T-helper 1 cell treated with Interleukin-12 subunit alpha and Interleukin-12 subunit beta and Interleukin-4 antibody, amounts not matched to agents 30 μg/mL and 1 μg/mL, for 36 hours (primary cell): ENCODE measurements around the gene CNPY1.
A peak's percentile ranks its signal among the peaks of the same experiment; 100 is the strongest.

ENCODE experiments used
- H3K27ac Mint-ChIP-seq: one replicate; pipeline ENCODE4 v1.8.0; 2021; ENCODE audit warnings: mild to moderate bottlenecking, mixed read lengths
- H3K27me3 Mint-ChIP-seq: one replicate; pipeline ENCODE4 v1.8.0; 2021; ENCODE audit warnings: low read depth, mixed read lengths
- H3K36me3 Mint-ChIP-seq: one replicate; pipeline ENCODE4 v1.8.0; 2021; ENCODE audit warnings: low read depth, mixed read lengths
- H3K4me1 Mint-ChIP-seq: one replicate; pipeline ENCODE4 v1.8.0; 2021; ENCODE audit warnings: low read depth, mixed read lengths
- H3K4me3 Mint-ChIP-seq: one replicate; pipeline ENCODE4 v1.8.0; 2021; ENCODE audit warnings: mild to moderate bottlenecking, moderate library complexity, mixed read lengths
- H3K9me3 Mint-ChIP-seq: one replicate; pipeline ENCODE4 v1.8.0; 2021; ENCODE audit warnings: mixed read lengths

The CNPY1 gene

DNA sequence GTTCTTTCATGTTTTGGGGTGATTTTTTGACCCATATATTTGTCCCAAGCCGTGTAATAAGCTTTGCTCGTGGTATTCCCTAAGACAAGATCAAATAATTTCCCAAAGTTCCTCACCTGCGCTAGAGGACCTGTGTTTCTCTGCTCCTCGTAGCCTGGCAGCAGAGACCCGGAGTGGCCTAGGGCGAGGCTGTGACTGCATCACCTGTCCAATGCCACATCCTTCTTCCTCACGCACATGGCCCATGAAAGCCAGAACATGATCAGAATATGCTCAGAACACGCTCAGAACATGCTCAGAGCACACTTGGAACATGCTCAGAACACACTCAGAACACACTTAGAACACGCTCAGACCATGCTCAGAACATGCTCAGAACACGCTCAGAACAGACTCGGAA lies 64.6 kb downstream of the CNPY1 start:
- Mint-ChIP-seq H3K27me3 (peaks cover 40% of the 10 kb centered on the region), H3K36me3 (peaks cover 4% of the 10 kb centered on the region), H3K4me1 (peaks cover 9% of the 10 kb centered on the region), H3K9me3 (peaks cover 10% of the 10 kb centered on the region), H3K27ac (no peak overlapping the region), H3K4me3 (no peak overlapping the region)

DNA sequence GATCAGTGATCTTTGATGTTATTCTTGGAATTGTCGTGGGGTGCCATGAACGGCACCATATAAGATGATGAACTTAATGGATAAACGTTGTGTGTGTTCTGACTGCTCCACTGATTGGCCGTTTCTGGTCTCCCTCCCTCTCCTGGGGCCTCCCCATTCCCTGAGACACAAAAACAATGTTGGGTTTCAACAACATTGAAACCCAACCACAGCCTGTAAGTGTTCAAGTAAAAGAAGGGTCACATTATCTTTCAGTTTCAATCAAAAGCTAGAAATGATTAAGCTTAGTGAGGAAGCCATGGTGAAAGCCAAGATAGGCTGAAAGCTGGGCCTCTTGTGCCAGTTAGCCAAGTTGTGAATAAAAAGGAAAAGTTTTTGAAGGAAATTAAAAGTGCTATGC lies 68.9 kb downstream of the CNPY1 start:
- Mint-ChIP-seq H3K4me1 (peaks cover 11% of the 10 kb centered on the region), H3K36me3 (peaks cover 4% of the 10 kb centered on the region), H3K4me3 (peak overlapping the region; percentile 21), H3K27ac (peak overlapping the region; percentile 52), H3K27me3 (peaks cover 68% of the 10 kb centered on the region), H3K9me3 (peaks cover 10% of the 10 kb centered on the region)

DNA sequence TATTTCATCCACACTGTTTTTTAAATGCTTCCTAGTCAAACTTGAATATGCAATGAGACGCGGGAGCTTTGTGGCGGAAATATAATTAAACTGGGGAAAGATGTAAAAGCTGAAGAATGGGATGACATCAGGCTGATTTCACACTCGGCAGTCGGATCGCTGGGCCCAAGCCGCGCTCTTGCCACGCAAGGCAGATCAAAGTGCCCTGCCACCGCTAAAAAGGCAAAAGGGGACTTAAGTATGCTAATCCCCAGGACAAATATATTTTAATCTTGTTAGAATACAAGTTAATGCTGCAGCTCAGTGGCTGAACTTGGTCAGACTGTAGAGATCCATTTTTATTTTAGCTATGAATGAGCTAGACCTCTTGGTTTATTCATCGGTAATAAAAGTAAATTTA lies 74.6 kb downstream of the CNPY1 start:
- no peaks in the 10 kb centered on the region for H3K9me3 Mint-ChIP-seq
- H3K27me3 Mint-ChIP-seq: peaks cover 89% of the 10 kb centered on the region
- no peak overlapping the region for H3K27ac Mint-ChIP-seq
- H3K4me3 Mint-ChIP-seq: no peak overlapping the region
- peaks cover 3% of the 10 kb centered on the region for H3K36me3 Mint-ChIP-seq
- peaks cover 2% of the 10 kb centered on the region for H3K4me1 Mint-ChIP-seq

DNA sequence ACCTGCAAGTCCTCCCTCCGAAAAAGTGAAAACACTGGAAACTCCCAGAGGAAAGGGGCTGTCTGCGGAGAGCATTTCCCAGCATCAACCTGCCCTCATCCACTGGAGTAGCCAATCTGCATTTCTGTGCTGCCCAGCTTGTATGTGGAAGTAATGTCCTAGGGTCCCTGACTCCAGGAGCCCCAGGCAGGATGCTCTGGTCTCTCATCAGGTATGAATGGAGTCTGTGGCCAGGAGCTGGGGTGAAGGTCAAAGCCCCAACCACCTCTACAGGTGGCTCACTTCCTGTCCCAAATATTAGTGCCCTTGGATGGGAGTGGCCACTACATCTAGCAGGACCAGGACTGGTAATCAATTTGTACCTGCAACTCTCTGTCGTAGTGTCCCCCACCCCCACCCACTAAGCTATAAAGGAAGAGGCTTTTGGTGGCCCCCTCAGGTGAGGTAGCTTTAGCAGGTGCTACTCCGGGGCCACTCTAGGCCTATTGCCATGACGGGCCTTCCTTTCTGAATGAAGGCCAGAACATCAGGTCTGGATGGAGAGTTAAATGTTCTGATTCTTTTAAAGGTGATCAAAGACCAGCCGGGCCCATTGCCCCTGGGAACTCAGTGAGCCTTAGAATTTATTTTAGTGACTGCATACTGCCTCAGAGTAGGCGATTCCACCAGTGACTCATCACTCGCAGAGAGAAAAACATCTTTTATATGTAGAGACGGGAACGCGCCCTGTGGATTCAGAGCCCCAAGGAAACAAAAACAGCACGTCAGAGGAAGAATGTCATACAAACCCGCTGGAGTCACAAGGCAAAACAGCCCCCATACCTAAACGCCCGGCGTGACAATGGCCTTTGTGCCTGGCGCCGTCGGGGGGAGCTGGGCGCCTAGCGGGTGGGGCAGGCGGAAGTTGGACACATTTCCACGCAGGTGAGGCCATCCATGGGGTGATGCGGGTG lies 75.4 kb downstream of the CNPY1 start:
- Mint-ChIP-seq H3K27me3 (peaks cover 88% of the 10 kb centered on the region), H3K4me1 (no peaks in the 10 kb centered on the region), H3K36me3 (peaks cover 3% of the 10 kb centered on the region), H3K4me3 (no peak overlapping the region), H3K27ac (no peak overlapping the region), H3K9me3 (no peaks in the 10 kb centered on the region)

DNA sequence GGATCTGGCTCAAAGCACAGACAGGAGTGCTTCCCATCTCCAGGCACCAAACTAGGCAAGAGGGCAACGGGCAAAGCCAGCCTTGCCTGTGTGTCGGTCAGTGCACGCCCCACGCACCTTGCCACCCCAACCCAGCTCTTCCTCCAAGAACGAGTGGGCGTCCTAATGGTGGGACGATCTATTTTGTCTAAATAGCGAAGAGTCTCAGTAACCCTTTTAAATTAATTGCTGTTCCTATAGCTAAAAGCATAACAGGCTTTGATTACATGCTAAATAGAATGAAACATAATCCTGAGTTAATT lies 76.2 kb downstream of the CNPY1 start:
- no peaks in the 10 kb centered on the region for H3K9me3 Mint-ChIP-seq
- H3K4me1 Mint-ChIP-seq: no peaks in the 10 kb centered on the region
- H3K4me3 Mint-ChIP-seq: no peak overlapping the region
- peaks cover 3% of the 10 kb centered on the region for H3K36me3 Mint-ChIP-seq
- H3K27ac Mint-ChIP-seq: no peak overlapping the region
- peaks cover 89% of the 10 kb centered on the region for H3K27me3 Mint-ChIP-seq

DNA sequence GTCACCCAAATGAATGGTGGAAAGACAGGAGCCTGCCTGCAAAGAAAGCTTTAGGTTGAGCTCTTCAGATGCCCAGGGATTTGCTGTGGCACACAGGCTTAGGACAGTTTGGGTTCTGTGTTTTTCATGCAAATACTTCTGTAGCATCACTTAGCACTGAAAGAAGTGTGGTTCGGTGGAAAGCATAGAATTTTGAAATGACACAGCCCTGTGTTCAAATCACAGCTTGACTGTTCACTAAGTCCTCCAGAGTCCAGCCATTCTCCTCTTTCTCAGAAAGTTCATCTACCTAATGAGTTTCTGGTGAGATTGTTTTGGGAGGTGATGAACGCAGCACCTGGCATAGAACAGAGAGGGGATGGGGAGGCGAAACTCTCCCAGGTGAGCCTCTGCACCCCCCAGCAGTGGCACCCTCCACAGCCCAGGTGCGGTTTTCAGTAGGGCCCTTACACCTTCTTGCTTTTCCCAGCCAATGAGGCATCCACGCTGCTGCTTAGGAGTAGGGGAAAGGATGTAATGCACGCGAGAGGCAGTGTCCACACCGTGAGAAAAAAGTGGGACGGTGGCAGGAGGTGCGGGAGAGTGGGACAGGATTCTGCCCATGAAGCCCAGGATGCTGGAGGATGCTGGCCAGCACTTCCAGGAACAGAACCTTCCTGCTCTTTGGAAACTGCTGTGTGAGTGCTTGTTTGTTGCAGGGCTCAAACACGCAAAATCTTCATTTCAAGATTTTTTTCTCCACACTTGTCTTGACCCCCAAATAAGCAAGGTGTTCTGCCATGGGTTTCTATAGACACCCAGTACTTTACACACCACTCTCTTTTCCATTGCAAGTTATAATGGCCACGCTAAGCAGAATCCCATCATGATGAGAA lies 76.8 kb downstream of the CNPY1 start:
- Mint-ChIP-seq H3K27ac (no peak overlapping the region), H3K27me3 (peaks cover 90% of the 10 kb centered on the region), H3K36me3 (peaks cover 3% of the 10 kb centered on the region), H3K9me3 (no peaks in the 10 kb centered on the region), H3K4me3 (no peak overlapping the region), H3K4me1 (no peaks in the 10 kb centered on the region)

DNA sequence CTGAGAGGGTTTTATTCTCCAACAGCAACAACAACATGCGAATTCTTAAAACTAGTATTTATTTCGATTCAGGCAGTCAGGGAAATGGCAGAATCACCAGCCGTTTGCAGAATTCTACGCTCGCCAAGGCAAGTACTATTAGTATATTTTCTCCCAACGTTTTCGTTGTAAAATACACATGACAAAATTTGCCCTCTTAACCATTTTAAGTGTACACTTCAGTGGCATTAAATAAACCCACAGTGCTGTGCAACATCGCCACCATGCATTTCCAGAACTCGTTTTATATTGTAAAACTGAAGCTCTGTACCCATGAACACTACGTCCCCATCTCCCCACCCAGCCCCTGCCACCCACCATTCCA lies 77.6 kb downstream of the CNPY1 start:
- H3K4me1 Mint-ChIP-seq: no peaks in the 10 kb centered on the region
- peak overlapping the region; percentile 20 for H3K27ac Mint-ChIP-seq
- peaks cover 3% of the 10 kb centered on the region for H3K36me3 Mint-ChIP-seq
- no peak overlapping the region for H3K4me3 Mint-ChIP-seq
- peaks cover 90% of the 10 kb centered on the region for H3K27me3 Mint-ChIP-seq
- no peaks in the 10 kb centered on the region for H3K9me3 Mint-ChIP-seq

DNA sequence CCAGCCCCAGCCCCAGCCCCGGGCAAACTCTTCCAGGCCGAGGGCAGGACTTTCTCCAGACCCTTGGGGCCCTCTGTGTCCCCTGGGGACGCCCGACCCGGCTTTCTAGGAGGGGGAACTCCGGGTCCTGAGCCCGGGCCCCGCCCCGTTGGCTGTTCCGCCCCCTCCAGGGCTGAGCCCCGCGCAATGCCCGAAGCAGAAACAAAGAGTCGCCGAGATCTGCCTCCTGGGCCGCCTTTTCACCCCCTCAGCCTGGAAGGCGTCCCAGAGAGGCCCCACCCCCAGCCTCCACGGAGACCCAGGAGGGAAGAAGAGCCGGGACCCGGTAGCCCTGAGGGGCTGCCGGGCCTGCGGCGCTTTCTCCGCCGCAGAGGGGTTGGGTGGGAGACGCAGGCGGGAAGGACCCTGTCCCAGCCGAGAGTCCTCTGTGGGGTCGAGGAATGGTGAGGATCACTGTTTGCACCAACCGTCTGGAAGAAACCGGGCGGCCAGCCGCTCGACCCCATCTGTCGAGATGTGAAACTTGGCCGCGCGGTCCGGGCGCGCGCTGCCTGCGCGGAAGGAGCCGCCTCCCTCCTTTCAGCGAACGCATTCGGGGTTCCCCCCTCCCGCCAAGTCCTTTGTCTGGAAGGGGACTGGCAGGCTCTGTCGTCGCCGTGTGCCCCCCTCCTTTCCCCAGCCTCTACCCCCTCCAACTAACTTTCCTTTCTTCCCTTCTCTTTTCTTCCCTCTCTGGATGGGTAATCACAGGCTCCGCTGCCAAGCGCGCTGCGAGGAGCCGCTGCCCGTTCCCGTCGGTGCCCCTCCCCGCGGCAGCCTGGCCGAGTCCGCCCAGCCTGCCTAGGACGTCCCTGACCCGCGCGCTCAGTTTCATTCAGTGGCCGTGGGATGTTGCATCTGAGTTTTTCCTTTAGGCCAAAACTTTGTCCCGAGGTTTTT lies 78.2 kb downstream of the CNPY1 start:
- Mint-ChIP-seq H3K27me3 (peaks cover 90% of the 10 kb centered on the region), H3K4me1 (no peaks in the 10 kb centered on the region), H3K27ac (peak overlapping the region; percentile 20), H3K36me3 (peaks cover 3% of the 10 kb centered on the region), H3K9me3 (no peaks in the 10 kb centered on the region), H3K4me3 (no peak overlapping the region)

DNA sequence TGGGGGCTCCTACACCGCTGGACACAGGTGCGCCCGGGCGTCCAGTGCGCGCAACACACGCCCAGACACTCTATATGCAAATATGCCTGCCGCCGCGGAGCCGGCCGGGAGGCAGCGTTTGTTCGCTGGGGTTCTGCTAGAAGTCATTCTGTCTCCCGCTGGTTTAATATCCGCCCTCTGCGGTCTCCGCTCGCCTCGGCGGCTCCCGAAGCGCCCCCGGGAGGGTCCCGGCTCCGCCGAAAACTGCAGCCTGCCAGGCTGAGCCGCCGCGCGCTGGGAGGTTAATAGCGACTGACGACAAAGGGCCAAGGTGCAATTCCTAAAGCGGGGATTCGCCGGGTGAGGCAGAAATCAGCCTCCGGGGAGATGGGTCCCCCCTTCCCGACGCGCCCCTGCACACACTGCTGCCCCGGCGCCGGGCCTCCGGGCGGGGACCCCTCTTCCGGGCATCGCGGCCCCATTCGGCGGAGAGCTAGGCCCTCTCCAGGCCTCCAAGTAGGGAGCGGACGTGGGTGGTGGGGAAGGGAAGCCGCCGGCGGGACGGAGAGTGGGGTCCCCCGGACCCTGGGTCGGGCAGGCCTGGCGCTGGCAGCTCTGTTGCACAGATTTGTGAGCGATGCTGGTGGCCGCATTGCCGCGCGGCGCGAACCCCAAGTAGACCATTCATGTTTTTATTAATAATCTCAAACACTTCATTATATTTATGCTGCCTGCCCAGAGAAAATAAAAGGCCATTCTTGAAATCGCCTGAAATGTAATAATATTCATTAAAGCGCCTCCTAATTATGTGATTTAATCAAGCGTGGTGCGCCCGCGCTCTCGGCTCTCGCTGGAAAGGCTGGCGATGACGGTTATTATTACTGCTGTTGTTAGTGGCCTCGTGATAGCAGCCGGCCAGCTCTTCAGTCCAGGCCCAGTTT lies 79.3 kb downstream of the CNPY1 start:
- Mint-ChIP-seq H3K4me3 (no peak overlapping the region), H3K27ac (peak overlapping the region; percentile 45), H3K9me3 (no peaks in the 10 kb centered on the region), H3K27me3 (peaks cover 93% of the 10 kb centered on the region), H3K36me3 (peaks cover 3% of the 10 kb centered on the region), H3K4me1 (no peaks in the 10 kb centered on the region)

DNA sequence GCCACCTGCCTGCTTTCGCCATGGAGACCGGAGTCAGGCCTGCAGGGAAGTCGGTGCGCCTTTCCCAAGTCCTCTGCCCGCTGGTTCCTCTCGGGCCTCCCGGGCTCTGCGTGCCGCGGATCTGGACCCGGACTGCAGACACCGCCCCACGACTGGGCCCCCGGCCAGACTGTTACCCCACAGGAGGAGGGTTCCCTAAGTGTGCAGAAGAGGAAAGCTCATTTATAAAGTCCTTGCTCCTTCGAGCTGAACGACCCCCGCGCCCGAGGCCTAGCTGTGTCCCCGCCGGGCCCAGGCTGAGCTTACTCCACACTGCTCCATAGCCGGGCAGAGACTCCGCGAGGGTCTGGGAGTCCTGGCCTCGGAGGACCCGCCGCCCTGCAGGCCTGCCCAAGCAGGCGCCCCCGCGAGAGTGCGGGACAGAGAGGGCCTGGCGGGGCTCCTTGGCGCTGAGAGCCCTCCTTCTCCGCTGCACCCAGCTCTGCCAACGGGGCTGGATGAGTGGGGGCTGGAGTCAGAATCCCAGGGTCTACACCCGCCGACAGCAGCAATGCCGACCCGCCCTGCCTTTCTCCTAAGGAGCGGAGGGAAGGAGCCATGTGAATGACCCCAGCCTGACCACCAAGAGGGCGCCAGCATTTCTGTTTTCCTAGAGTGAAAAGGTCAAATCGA lies 80.1 kb downstream of the CNPY1 start:
- peaks cover 93% of the 10 kb centered on the region for H3K27me3 Mint-ChIP-seq
- H3K4me3 Mint-ChIP-seq: no peak overlapping the region
- peaks cover 3% of the 10 kb centered on the region for H3K36me3 Mint-ChIP-seq
- no peaks in the 10 kb centered on the region for H3K4me1 Mint-ChIP-seq
- H3K27ac Mint-ChIP-seq: no peak overlapping the region
- no peaks in the 10 kb centered on the region for H3K9me3 Mint-ChIP-seq

DNA sequence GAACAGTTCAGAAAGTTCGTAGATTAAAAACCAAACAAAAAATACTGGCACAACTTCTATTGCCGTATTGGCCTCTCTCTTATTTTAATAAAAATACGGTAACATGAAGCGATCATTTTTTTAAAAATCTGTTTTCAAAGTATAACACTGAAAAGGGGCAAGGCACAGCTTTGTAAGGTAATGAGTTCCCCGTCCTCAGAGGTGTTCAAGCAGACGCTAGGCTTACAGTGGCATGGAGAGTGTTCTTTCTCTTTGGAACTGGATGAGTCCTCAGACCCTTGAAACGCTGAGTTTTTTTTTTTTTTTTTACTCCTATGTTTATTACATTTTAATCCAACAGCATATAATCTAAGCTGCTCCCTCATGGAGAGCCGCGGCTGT lies 80.6 kb downstream of the CNPY1 start:
- Mint-ChIP-seq H3K36me3 (peaks cover 3% of the 10 kb centered on the region), H3K27me3 (peaks cover 93% of the 10 kb centered on the region), H3K4me1 (no peaks in the 10 kb centered on the region), H3K27ac (no peak overlapping the region), H3K4me3 (no peak overlapping the region), H3K9me3 (no peaks in the 10 kb centered on the region)

DNA sequence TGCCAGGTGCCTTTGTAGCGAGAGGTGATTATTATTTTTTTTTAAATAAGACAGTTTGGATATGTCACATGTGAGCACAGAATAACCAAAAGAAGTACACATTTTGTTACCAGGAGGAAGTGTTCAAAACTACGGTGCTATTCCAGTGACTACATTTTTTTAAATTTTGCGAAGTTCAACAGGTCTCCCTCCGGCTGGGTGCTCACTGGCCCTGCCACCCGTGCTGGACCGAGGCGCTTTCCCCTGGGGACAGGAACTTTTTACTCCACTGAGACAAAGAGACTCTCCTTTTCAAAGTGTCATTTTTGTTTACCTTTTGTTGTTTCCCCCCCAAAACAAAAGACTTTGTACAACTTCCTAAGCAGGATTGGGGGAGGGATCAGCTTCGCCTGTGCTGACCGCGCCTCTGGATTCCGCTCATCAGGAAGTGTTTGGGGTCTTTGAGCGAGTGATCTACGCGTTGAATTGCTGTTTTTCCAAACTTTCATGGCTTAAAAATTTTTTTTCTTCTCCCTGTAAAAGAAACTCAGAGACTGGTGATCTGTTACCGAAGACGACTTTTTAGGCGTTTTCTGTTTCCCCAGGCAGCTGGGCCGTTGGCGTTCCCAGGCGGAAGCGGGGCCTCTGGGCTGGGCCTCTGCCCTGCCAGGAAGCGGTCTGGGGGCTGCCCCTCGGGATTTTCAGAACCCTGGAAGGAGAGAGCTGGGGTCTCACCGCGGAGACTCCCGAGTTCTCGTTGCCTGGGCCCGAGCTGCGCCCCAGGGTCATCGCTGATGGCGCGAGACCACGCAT lies 81.2 kb downstream of the CNPY1 start:
- no peak overlapping the region for H3K27ac Mint-ChIP-seq

More for the DNA sequence above, 81.2 kb downstream of the CNPY1 start:
- Mint-ChIP-seq H3K36me3 (no peaks in the 10 kb centered on the region), H3K4me3 (no peak overlapping the region), H3K27me3 (peaks cover 93% of the 10 kb centered on the region), H3K9me3 (no peaks in the 10 kb centered on the region), H3K4me1 (no peaks in the 10 kb centered on the region)
